Spleen (tissue), 7 donors: Measurements from ENCODE around the gene NECTIN1.

Source experiments
- POLR2AphosphoS5 ChIP-seq, 3 donors: sonication (generic); formaldehyde crosslinking; IDR thresholded peaks; one replicate each; pipeline ENCODE4 v1.5.1; 2017; ENCODE audit warnings: antibody characterized with exemption in 3 of 3
- TF ChIP-seq, protein P1 (sequence below), 11 experiments: fragments of 200-600 bp in 7 of 11; fragments of 450-650 bp in 4 of 11; sonication (generic) in 4 of 11; IDR thresholded peaks in 8 of 11; conservative IDR thresholded peaks in 3 of 11; 1 replicate in 7 of 11; 2 replicates in 4 of 11; pipeline versions ENCODE4 v1.4.0 to v1.8.0; 2016 to 2021; ENCODE audit warnings: antibody characterized with exemption in 11 of 11, inconsistent platforms in 4 of 11, mild to moderate bottlenecking in 1 of 11
- donor health status: DM: no; HTN: no; CAD: no; lungs with moderate emphysema.
- donor health status: DM: no; HTN: no; CAD: no.
- donor health status: DM: no; HTN: no; CAD: no.

GRCh38 chr11:119673052-119673758, 55.8 kb downstream of the NECTIN1 start:
- TF ChIP-seq, protein P1, sequence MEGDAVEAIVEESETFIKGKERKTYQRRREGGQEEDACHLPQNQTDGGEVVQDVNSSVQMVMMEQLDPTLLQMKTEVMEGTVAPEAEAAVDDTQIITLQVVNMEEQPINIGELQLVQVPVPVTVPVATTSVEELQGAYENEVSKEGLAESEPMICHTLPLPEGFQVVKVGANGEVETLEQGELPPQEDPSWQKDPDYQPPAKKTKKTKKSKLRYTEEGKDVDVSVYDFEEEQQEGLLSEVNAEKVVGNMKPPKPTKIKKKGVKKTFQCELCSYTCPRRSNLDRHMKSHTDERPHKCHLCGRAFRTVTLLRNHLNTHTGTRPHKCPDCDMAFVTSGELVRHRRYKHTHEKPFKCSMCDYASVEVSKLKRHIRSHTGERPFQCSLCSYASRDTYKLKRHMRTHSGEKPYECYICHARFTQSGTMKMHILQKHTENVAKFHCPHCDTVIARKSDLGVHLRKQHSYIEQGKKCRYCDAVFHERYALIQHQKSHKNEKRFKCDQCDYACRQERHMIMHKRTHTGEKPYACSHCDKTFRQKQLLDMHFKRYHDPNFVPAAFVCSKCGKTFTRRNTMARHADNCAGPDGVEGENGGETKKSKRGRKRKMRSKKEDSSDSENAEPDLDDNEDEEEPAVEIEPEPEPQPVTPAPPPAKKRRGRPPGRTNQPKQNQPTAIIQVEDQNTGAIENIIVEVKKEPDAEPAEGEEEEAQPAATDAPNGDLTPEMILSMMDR (IDR thresholded peaks at IDR 0.05 in 8 of 11, conservative IDR thresholded peaks at IDR 0.05 in 3 of 11) = no peak
- TF ChIP-seq POLR2AphosphoS5 (IDR thresholded peaks at IDR 0.05) = no peak
